Stimulated activated naive CD4-positive, alpha-beta T cell treated with Interleukin-2 at 50 U/mL for 16 hours (primary cell): ENCODE results near the gene SCG2.

ENCODE experiments used
- DNase-seq: peaks from one replicate; lab custom pipeline; 2025; lab: John Stamatoyannopoulos, UW

The SCG2 gene

DNA sequence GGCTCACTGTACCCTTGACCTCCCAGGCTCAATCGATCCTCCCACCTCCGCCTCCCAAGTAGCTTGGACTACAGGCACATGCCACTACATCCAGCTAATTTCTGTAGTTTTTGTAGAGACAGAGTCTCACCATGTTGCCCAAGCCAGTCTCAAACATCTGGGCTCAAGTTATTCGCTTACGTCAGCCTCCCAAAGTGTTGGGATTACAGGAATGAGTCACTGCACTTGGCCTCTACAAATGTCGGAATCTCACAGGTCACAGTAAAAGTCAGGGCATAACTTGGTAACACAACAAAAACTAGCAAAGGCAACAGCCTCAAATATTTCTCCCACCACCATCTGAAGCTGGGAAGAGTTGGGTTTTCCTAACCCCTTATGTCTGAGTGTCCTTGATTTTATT, 25.3 kb downstream of the SCG2 start:
- no peak for DNase-seq

DNA sequence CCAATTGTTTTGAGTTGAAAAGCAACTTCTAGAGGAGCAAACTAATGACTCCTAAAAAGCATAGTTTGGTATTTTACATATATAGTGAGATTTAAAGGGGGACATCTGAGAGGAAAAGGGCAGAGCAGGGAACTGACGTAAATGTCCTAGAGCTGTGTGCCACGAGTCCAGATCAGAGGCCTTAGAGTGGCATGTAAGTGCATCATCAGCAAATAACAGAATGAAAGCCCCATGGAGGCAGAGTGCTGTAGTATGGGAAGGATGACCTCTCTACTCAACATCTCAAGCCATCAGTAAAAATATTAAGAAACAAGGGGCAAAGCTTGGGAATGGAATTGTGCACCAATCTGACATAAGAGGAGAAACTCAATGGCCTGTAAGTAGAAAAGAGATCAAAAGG, 31.4 kb downstream of the SCG2 start:
- no peak for DNase-seq

DNA sequence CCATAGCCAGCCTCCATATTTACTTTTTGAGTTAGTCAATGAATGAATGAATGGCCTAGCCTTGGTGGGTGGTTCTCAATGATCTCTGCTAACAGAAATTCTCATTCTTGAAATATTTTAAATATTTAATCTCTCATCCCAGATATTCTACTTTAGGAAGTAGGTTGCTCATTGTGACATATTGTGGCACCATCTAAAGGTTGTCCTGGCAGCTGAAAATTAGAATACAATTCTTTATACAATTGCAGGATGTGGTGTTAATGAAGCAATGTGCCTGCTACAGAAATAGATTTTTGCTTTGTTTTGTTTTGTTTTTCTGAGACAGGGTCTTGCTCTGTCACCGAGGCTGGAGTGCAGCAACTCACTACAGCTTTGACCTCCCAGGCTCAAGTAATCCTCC, 35.8 kb downstream of the SCG2 start:
- DNase-seq: no peak

DNA sequence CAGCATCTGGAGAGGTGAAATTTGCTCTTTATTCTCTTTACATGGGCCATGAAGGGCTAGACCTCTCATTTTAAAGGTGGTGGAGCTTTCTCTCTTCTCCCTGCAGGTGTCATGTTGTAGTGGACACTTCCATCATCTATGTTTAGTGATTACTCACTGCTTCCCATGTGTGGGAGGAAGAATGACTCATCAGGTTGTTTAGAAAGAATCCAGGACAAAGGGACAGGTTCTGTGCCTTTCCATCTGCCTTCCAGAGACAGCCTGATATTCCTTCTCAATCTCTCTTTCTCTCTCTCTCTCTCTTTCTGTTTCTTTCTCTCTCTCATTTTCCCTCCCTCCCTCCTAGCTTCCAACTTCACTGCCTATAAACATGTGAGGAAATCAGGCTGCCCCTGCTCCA, 38.7 kb downstream of the SCG2 start:
- DNase-seq: no peak

DNA sequence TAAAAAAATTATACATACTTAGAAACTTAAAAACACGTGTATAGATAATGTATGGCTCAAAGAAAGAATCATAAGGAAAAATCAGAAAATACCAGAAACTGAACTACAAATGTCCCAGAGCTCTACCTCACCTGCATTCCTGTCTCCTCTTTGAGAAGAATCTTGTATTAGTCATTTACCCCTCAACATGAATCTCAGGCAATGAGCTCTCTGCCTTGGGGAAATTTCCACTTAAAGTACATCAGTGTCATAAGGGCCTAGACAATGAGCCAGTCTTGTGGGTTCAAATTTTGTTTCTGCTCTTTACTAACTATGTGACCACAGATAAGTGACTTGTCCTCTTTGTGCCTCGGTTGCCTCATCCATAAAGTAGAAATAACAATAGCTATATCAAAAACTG, 40.1 kb downstream of the SCG2 start:
- DNase-seq: no peak

DNA sequence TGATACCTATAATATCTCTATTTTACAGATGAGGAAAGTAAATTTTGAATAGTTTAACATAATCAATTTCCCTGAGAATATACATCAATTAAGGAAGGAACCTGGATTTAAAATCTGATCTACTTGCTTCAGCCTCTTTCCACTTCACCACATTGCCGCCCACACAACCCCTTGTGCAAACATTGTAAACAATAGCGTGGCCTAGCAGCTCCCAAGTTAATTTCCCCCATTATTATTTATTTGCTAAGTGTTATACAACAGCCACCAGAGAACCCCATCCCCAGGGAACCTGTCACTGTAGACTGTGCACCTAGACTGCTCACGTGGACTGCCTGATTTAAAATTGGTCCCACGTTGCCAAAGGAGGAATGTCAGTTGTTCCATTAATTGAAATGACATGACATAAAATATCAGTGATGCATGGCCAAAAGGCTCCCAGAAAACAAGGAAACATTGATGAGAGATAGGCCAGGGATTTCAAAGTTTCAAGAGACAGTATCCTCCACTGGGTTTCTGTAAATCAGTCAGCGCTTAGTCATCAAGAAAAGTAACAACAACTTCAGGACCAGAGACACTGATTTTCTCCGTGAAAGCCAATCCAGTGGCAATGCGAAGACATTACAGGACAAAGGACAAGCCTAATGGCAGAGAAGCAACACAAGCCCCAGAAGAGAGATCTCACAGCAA, 41.3 kb downstream of the SCG2 start:
- DNase-seq: no peak

DNA sequence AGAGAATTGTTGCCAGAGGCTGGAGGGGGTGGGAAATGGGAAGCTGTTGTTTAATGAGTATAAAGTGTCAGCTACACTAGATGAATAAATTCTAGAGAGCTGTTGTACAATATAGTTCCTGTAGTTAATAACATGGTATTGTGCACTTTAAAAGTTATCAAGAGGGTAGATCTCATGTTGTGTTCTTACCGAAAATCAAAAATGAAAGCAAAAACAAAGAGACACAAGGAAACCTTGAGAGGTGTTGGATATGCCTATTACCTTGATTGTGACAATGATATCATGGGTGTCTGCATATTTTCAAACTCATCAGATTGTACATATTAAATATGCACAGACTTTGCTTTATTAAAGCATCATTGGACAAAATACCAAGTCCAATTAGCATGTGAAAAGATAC, 43.2 kb downstream of the SCG2 start:
- no peak for DNase-seq

DNA sequence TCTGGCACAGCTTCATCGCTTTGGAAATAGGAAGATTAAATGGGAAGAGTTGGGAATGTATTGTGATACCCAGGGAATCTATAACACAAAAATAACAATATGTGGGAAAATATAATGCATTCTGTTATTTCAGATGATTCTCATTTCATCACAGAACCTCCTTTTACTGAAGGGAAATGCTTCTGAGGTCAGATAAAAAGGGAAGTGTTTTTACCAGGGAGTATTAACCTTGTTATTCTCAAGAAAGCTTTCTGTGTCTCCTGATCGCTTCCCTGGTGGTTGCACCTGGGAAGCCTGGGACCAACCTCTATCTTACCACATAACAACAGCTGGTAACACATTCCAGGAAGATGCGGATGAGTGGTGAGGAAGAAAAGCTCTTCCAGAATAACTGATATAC, 47.2 kb downstream of the SCG2 start:
- no peak for DNase-seq

DNA sequence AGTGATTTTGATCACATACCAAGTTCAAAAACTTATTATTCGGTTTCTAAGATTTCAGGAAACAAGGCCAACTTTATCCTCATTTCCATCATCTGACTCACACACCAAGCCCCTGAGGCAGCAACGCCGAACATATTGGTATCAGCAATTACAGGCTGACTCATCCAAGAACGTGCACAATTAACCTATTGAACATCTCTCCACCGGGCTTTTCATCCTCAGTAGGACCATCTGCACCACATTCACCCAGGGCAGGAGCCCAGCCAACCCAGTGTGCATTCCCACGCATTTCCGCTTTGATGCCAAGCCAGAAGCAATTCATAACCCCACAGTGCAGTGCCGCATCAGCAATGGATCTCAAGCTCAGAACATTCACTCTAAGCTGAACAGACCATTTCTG, 52.9 kb downstream of the SCG2 start:
- no peak for DNase-seq

DNA sequence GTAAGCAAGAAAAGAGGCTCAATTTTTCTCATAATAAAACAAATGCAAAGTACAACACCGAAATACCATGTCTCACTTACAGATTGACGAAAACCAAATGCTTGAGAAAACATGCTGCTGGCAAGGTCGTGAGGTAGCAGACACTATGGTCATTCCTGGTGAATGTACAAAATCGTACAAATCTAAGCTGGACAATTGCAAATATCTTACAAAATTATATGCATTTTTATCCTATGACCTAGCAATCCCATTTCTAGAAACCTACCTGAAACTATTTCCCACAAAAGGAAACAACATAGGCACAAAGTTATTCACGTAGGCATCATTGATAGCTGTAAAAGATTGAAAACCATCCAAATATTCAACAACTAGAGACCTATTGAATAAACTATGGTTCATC, 54.0 kb downstream of the SCG2 start:
- DNase-seq: no peak
